SK-N-MC (cell line): ENCODE data around the gene TTC28.

Experiments used
- EZH2 ChIP-seq: fragments of 200-600 bp; sonication (generic); IDR thresholded peaks from one replicate; pipeline ENCODE4 v1.6.1; 2017; ENCODE audit warnings: antibody characterized with exemption
- FOXP2 ChIP-seq: optimal IDR thresholded peaks from 2 replicates; pipeline ENCODE3; 2011; ENCODE audit warnings: mild to moderate bottlenecking, moderate library complexity; ENCODE audit not compliant: insufficient read depth; ENCODE audit errors: extremely low read length, control extremely low read depth

GRCh38 chr22:27995801-27996528 is 683.7 kb downstream of the TTC28 start:
- TF ChIP-seq EZH2 (no peak), FOXP2 (no peak)
